Measurements from ENCODE around the gene FHOD1. TPM values are rescaled to one million over a fixed set of nuclear protein-coding genes. Genes with fewer than 3 reads are reported as not detected.
A peak's percentile ranks its signal among the peaks of the same experiment; 100 is the strongest.

Gene FHOD1
- total RNA-seq, 1 donor from 2014 or later = 18.0 TPM

GRCh38 chr16:67279296-67280089 lies 32.2 kb upstream of the FHOD1 start, which contains the start of gene PLEKHG4:
Gene PLEKHG4 (plus strand): TSS chr16:67279532. CDS start chr16:67280045, 513 bp downstream.
- H3K4me1 ChIP-seq = peaks cover 16% of the 10 kb centered on the region
- H3K27ac ChIP-seq (replicated peaks) = peak within 1 kb of the TSS; percentile 50
- intact Hi-C loops (cut with micrococcal nuclease) = no loop called here
- no peaks in the 10 kb centered on the region for H3K9me3 ChIP-seq (replicated peaks)
- DNase-seq = peak; percentile 64
- TF ChIP-seq CTCF (IDR thresholded peaks at IDR 0.05; ENCODE audit: borderline replicate concordance) = peak; percentile 77
- H3K36me3 ChIP-seq = no peaks in the 10 kb centered on the region
- H3K4me3 ChIP-seq = peak within 1 kb of the TSS; percentile 70
- H3K27me3 ChIP-seq (ENCODE audit: low read depth) = peaks cover 4% of the 10 kb centered on the region

- no peak for TF ChIP-seq CTCF (IDR thresholded peaks at IDR 0.05; ENCODE audit: borderline replicate concordance)
- intact Hi-C loops (cut with micrococcal nuclease) = no loop called here
- no peaks in the 10 kb centered on the region for H3K36me3 ChIP-seq
- peaks cover 16% of the 10 kb centered on the region for H3K4me1 ChIP-seq
- no peak for DNase-seq
- H3K9me3 ChIP-seq (replicated peaks) = no peaks in the 10 kb centered on the region
- H3K27ac ChIP-seq (replicated peaks) = peak overlapping the region; percentile 50
- H3K27me3 ChIP-seq (ENCODE audit: low read depth) = peaks cover 4% of the 10 kb centered on the region
- H3K4me3 ChIP-seq = peak overlapping the region; percentile 70
Measured at GRCh38 chr16:67278773-67279295, 31.6 kb upstream of the FHOD1 start.

GRCh38 chr16:67277999-67278772 lies 30.9 kb upstream of the FHOD1 start:
- Histone ChIP-seq H3K27ac (replicated peaks) (peak overlapping the region; percentile 50), H3K4me1 (peaks cover 16% of the 10 kb centered on the region), H3K27me3 (ENCODE audit: low read depth) (peaks cover 4% of the 10 kb centered on the region), H3K4me3 (peak overlapping the region; percentile 70), H3K9me3 (replicated peaks) (no peaks in the 10 kb centered on the region), H3K36me3 (no peaks in the 10 kb centered on the region)
- TF ChIP-seq CTCF (IDR thresholded peaks at IDR 0.05; ENCODE audit: borderline replicate concordance) = no peak
- no peak for DNase-seq
- intact Hi-C loops (cut with micrococcal nuclease) = no loop called here

- H3K9me3 ChIP-seq (replicated peaks) = no peaks in the 10 kb centered on the region
- H3K36me3 ChIP-seq = no peaks in the 10 kb centered on the region
- intact Hi-C loops (cut with micrococcal nuclease) = no loop called here
- H3K27me3 ChIP-seq (ENCODE audit: low read depth) = peaks cover 4% of the 10 kb centered on the region
- peaks cover 16% of the 10 kb centered on the region for H3K4me1 ChIP-seq
- DNase-seq = no peak
- H3K27ac ChIP-seq (replicated peaks) = no peak overlapping the region
- H3K4me3 ChIP-seq = no peak overlapping the region
- no peak for TF ChIP-seq CTCF (IDR thresholded peaks at IDR 0.05; ENCODE audit: borderline replicate concordance)
Measured at GRCh38 chr16:67277294-67277998, 30.2 kb upstream of the FHOD1 start.

- Histone ChIP-seq H3K9me3 (replicated peaks) (no peaks in the 10 kb centered on the region), H3K36me3 (no peaks in the 10 kb centered on the region), H3K4me3 (no peak overlapping the region), H3K27ac (replicated peaks) (no peak overlapping the region), H3K4me1 (peaks cover 16% of the 10 kb centered on the region), H3K27me3 (ENCODE audit: low read depth) (peaks cover 4% of the 10 kb centered on the region)
- no peak for DNase-seq
- intact Hi-C loops (cut with micrococcal nuclease) = no loop called here
- no peak for TF ChIP-seq CTCF (IDR thresholded peaks at IDR 0.05; ENCODE audit: borderline replicate concordance)
Measured at GRCh38 chr16:67275321-67275720, 28.0 kb upstream of the FHOD1 start.
